ENCODE measurements around the gene SMAD3.

DNA sequence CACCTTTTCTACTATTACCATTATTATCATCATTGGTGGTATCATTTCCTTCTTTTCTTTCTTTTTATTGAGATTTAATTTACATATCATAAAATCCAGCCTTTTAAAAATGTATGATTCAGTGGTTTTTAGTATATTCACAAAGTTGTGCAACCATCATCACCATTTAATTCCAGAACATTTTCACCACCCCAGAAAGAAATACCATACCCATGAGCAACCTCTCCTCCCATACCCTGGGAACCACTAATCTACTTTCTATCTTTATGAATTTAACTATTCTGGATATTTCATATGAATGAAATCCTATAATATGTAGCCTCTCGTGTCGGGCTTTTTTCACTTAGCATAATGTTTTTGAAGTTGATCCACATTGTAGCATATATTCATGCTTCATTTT is 159.9 kb downstream of the SMAD3 start:
- TF ChIP-seq, protein P1, sequence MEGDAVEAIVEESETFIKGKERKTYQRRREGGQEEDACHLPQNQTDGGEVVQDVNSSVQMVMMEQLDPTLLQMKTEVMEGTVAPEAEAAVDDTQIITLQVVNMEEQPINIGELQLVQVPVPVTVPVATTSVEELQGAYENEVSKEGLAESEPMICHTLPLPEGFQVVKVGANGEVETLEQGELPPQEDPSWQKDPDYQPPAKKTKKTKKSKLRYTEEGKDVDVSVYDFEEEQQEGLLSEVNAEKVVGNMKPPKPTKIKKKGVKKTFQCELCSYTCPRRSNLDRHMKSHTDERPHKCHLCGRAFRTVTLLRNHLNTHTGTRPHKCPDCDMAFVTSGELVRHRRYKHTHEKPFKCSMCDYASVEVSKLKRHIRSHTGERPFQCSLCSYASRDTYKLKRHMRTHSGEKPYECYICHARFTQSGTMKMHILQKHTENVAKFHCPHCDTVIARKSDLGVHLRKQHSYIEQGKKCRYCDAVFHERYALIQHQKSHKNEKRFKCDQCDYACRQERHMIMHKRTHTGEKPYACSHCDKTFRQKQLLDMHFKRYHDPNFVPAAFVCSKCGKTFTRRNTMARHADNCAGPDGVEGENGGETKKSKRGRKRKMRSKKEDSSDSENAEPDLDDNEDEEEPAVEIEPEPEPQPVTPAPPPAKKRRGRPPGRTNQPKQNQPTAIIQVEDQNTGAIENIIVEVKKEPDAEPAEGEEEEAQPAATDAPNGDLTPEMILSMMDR (conservative IDR thresholded peaks at IDR 0.05; ENCODE audit: low read length), result no peak
- no peak for TF ChIP-seq EZH2phosphoT487 (IDR thresholded peaks at IDR 0.05; ENCODE audit: borderline replicate concordance, low read depth, low read length)
